HL-60 (cell line): Measurements from ENCODE around the gene LRFN4.

Experiments used
- DNase-seq, 2 experiments: peaks; one replicate each; pipeline ENCODE4 v3.0.0-alpha.2; 2010 to 2020; ENCODE audit warnings: low read depth in 1 of 2, low spot score in 1 of 2
- H3K27ac ChIP-seq: fragments of 250-450 bp; sonication (Bioruptor Pico); replicated peaks from 2 replicates; pipeline ENCODE4 v1.5.1; 2020; ENCODE audit warnings: mild to moderate bottlenecking, moderate library complexity
- H3K27me3 ChIP-seq: fragments of 250-450 bp; sonication (Bioruptor Pico); 2 replicates; pipeline ENCODE4 v1.5.1; 2021; ENCODE audit warnings: mild to moderate bottlenecking, moderate library complexity; ENCODE audit not compliant: insufficient read depth, poor library complexity, severe bottlenecking
- H3K4me3 ChIP-seq: replicated peaks from 2 replicates; pipeline ENCODE4 v1.5.1; 2011; ENCODE audit warnings: mild to moderate bottlenecking, control low read depth, low read length; ENCODE audit not compliant: insufficient read depth
- GABPA ChIP-seq: IDR thresholded peaks from 2 replicates; pipeline ENCODE4 v1.6.1; 2012; ENCODE audit warnings: low read depth
- POLR2AphosphoS5 ChIP-seq: IDR thresholded peaks from 2 replicates; pipeline ENCODE4 v1.6.1; 2012; ENCODE audit warnings: low read depth
- SPI1 ChIP-seq: IDR thresholded peaks from 2 replicates; pipeline ENCODE4 v1.6.1; 2012; ENCODE audit warnings: low read depth, mild to moderate bottlenecking, borderline replicate concordance
- TF ChIP-seq, protein P1 (sequence below): IDR thresholded peaks from 2 replicates; pipeline ENCODE4 v1.6.1; 2012; ENCODE audit warnings: low read depth; ENCODE audit not compliant: insufficient replicate concordance
- TF ChIP-seq, protein P2 (sequence below): IDR thresholded peaks from one replicate; pipeline ENCODE4 v1.5.1; 2011; ENCODE audit warnings: low read length, control low read depth, inconsistent platforms; ENCODE audit not compliant: insufficient read depth

The LRFN4 gene

DNA sequence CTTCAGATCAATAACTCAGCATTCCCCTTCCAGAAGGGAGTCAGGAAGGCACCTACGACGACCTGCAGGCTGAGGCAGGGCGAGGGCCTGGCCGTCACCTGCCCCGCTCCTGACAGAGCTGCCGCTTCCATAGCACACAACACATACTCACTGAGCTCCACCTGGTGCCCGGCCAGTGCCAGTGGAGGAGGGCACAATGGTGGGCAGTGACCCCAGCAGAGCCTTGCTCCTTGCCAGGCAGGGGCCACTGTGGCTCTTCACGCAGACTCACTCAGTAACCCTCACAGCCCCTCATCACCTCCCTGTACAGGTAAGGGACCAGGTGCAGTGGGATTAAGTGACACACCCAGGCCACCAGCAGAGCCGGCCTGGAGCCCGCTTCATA, 24.6 kb downstream of the LRFN4 start:
- no peak overlapping the region for H3K27ac ChIP-seq
- no peak for DNase-seq
- no peak overlapping the region for H3K4me3 ChIP-seq
- no peaks in the 10 kb centered on the region for H3K27me3 ChIP-seq
- TF ChIP-seq POLR2AphosphoS5 (no peak), GABPA (no peak), SPI1 (no peak)
- TF ChIP-seq, protein P1, sequence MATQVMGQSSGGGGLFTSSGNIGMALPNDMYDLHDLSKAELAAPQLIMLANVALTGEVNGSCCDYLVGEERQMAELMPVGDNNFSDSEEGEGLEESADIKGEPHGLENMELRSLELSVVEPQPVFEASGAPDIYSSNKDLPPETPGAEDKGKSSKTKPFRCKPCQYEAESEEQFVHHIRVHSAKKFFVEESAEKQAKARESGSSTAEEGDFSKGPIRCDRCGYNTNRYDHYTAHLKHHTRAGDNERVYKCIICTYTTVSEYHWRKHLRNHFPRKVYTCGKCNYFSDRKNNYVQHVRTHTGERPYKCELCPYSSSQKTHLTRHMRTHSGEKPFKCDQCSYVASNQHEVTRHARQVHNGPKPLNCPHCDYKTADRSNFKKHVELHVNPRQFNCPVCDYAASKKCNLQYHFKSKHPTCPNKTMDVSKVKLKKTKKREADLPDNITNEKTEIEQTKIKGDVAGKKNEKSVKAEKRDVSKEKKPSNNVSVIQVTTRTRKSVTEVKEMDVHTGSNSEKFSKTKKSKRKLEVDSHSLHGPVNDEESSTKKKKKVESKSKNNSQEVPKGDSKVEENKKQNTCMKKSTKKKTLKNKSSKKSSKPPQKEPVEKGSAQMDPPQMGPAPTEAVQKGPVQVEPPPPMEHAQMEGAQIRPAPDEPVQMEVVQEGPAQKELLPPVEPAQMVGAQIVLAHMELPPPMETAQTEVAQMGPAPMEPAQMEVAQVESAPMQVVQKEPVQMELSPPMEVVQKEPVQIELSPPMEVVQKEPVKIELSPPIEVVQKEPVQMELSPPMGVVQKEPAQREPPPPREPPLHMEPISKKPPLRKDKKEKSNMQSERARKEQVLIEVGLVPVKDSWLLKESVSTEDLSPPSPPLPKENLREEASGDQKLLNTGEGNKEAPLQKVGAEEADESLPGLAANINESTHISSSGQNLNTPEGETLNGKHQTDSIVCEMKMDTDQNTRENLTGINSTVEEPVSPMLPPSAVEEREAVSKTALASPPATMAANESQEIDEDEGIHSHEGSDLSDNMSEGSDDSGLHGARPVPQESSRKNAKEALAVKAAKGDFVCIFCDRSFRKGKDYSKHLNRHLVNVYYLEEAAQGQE: no peak
- TF ChIP-seq, protein P2, sequence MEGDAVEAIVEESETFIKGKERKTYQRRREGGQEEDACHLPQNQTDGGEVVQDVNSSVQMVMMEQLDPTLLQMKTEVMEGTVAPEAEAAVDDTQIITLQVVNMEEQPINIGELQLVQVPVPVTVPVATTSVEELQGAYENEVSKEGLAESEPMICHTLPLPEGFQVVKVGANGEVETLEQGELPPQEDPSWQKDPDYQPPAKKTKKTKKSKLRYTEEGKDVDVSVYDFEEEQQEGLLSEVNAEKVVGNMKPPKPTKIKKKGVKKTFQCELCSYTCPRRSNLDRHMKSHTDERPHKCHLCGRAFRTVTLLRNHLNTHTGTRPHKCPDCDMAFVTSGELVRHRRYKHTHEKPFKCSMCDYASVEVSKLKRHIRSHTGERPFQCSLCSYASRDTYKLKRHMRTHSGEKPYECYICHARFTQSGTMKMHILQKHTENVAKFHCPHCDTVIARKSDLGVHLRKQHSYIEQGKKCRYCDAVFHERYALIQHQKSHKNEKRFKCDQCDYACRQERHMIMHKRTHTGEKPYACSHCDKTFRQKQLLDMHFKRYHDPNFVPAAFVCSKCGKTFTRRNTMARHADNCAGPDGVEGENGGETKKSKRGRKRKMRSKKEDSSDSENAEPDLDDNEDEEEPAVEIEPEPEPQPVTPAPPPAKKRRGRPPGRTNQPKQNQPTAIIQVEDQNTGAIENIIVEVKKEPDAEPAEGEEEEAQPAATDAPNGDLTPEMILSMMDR: no peak

DNA sequence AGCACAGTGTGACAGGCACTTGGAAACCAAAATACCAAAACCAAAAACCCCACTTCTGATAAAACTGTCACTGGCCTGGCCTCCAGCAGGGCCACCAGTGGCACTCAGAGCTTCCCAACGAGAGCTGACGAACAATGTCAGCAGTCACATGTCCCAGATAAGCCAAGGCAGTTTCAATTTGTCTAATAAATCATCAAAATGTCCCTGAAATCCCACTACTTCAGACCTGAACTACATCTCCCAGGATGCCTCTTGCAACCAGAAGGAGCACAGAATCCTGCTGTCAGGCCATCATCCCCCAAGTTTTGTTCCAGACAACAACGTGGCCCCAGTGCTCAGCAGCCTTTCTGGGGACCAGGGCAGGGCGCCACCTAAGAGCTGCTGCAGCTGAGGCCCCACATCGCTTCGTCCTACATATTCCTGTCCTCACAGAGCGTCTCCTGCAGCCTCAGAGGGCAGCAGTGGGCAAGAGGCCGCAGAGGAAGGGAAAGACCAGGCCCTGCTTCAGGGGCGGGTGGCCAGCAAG, 25.1 kb downstream of the LRFN4 start:
- no peak overlapping the region for H3K4me3 ChIP-seq
- no peak for DNase-seq
- no peak for TF ChIP-seq POLR2AphosphoS5
- TF ChIP-seq, protein P2: no peak
- TF ChIP-seq SPI1: no peak
- TF ChIP-seq GABPA: no peak
- TF ChIP-seq, protein P1: no peak
- no peaks in the 10 kb centered on the region for H3K27me3 ChIP-seq
- H3K27ac ChIP-seq: no peak overlapping the region

DNA sequence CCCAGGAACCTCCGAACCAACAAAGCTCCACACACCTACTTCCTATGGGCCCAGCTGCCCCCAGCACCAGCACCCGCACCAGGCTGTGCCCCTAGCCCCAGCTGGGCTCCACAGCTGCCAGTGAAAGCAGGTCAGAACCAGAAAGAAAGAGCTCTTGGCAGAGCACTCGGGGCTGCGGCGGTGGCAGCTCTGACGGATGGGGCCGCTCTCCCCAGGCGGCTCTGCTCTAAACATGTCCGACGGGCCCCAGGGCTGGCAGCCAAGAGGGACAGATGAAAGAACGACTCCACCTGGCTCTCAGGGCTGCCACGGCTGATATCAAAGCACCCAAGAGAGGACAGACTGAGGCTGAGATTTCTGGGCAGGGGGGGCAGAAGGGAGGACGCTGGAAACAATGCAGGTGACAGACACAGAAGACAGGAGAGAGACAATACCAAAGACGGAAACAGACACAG, 25.7 kb downstream of the LRFN4 start:
- Histone ChIP-seq H3K4me3 (no peak overlapping the region), H3K27ac (no peak overlapping the region), H3K27me3 (no peaks in the 10 kb centered on the region)
- no peak for DNase-seq
- TF ChIP-seq, protein P1: no peak
- TF ChIP-seq POLR2AphosphoS5 (no peak), GABPA (no peak), SPI1 (no peak)
- TF ChIP-seq, protein P2: no peak
